Measurements from ENCODE around the gene CES2.
"Not testable (repeated sequence)": the region's sequence is repeated elsewhere in the genome, so short reads cannot be mapped to it uniquely, and the experiment has no call there.

The CES2 gene

GRCh38 chr16:66934839-66935313 is 440 bp upstream of the CES2 start:
- not testable (repeated sequence) for H3K36me3 ChIP-seq (ENCODE audit: control insufficient read depth, insufficient read depth, low read length); H3K27ac ChIP-seq (ENCODE audit: insufficient read depth, low read depth, low read length, poor library complexity, severe bottlenecking); H3K27me3 ChIP-seq (ENCODE audit: control insufficient read depth, insufficient read depth, low read length, poor library complexity, severe bottlenecking); H3K4me1 ChIP-seq (ENCODE audit: control insufficient read depth, insufficient read depth, low read length); H3K9me3 ChIP-seq (ENCODE audit: control insufficient read depth, low read length)
- WGBS, 2 experiments = 10 to 11% methylated on average over 15 to 19 of the region's 24 CpGs
- peak overlapping the region; percentile 62 for H3K4me3 ChIP-seq (ENCODE audit: insufficient read depth, low read depth, low read length)

- WGBS, 2 experiments = 94% methylated on average over 6 of the region's 6 CpGs
- Histone ChIP-seq H3K4me3 (ENCODE audit: insufficient read depth, low read depth, low read length) (no peak overlapping the region), H3K27ac (ENCODE audit: insufficient read depth, low read depth, low read length, poor library complexity, severe bottlenecking) (no peak overlapping the region), H3K36me3 (ENCODE audit: control insufficient read depth, insufficient read depth, low read length) (no peaks in the 10 kb centered on the region), H3K9me3 (ENCODE audit: control insufficient read depth, low read length) (no peaks in the 10 kb centered on the region), H3K4me1 (ENCODE audit: control insufficient read depth, insufficient read depth, low read length) (peaks cover 7% of the 10 kb centered on the region), H3K27me3 (ENCODE audit: control insufficient read depth, insufficient read depth, low read length, poor library complexity, severe bottlenecking) (no peaks in the 10 kb centered on the region)
These were observed 1.1 kb downstream of the CES2 start for GRCh38 chr16:66936462-66936861.

- no peak overlapping the region for H3K4me3 ChIP-seq (ENCODE audit: insufficient read depth, low read depth, low read length)
- no peaks in the 10 kb centered on the region for H3K36me3 ChIP-seq (ENCODE audit: control insufficient read depth, insufficient read depth, low read length)
- no peaks in the 10 kb centered on the region for H3K9me3 ChIP-seq (ENCODE audit: control insufficient read depth, low read length)
- no peaks in the 10 kb centered on the region for H3K27me3 ChIP-seq (ENCODE audit: control insufficient read depth, insufficient read depth, low read length, poor library complexity, severe bottlenecking)
- 88 to 97% methylated on average over 4 of the region's 4 CpGs for WGBS, 2 experiments
- H3K27ac ChIP-seq (ENCODE audit: insufficient read depth, low read depth, low read length, poor library complexity, severe bottlenecking) = no peak overlapping the region
- H3K4me1 ChIP-seq (ENCODE audit: control insufficient read depth, insufficient read depth, low read length) = peaks cover 7% of the 10 kb centered on the region
These were observed 1.7 kb downstream of the CES2 start for GRCh38 chr16:66936889-66937554.

DNA sequence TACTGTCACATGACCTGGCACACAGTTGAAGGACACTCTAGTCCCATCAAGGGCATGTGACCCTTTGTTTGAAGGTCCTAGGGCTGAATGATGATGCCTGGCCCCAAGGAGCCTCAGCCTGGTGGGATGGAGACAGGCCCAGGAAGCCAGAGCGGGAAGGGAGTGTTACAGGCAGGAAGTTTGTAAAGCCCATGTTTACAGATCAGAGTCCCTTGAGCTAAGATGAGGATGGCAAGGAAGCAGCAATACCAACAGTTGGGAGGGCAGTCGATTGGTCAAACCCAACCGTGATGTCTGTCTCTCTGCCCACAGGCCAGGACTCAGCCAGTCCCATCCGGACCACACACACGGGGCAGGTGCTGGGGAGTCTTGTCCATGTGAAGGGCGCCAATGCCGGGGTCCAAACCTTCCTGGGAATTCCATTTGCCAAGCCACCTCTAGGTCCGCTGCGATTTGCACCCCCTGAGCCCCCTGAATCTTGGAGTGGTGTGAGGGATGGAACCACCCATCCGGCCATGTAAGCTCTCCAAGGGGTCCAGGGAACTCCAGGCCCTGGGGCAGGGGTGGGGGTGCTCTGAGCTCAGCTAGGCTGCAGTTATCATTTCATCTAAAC is 2.5 kb downstream of the CES2 start:
- Histone ChIP-seq H3K36me3 (ENCODE audit: control insufficient read depth, insufficient read depth, low read length) (no peaks in the 10 kb centered on the region), H3K4me1 (ENCODE audit: control insufficient read depth, insufficient read depth, low read length) (peaks cover 7% of the 10 kb centered on the region), H3K27ac (ENCODE audit: insufficient read depth, low read depth, low read length, poor library complexity, severe bottlenecking) (no peak overlapping the region), H3K27me3 (ENCODE audit: control insufficient read depth, insufficient read depth, low read length, poor library complexity, severe bottlenecking) (no peaks in the 10 kb centered on the region), H3K9me3 (ENCODE audit: control insufficient read depth, low read length) (no peaks in the 10 kb centered on the region), H3K4me3 (ENCODE audit: insufficient read depth, low read depth, low read length) (no peak overlapping the region)
- WGBS, 2 experiments = 91 to 92% methylated on average over 10 of the region's 10 CpGs

DNA sequence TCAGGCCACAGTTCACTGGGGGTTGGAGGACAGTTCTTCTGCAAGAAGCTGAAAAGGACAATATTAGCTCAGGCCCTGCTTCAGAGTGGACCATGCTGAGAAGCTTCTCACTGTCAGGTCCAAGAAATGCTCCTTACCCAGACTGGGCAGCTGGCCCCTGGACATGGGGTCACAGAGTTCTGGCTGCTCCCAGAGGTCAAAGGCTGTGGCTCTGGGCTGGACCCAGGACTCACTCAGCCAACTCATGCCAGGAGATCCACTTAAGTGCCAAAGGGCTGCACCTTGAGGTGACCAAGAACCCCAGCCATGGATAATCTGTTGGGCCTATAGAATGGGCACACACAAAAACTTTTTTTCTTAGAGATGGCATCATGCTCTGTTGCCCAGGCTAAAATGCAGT is 4.0 kb downstream of the CES2 start:
- no peaks in the 10 kb centered on the region for H3K4me1 ChIP-seq (ENCODE audit: control insufficient read depth, insufficient read depth, low read length)
- H3K4me3 ChIP-seq (ENCODE audit: insufficient read depth, low read depth, low read length) = no peak overlapping the region
- H3K36me3 ChIP-seq (ENCODE audit: control insufficient read depth, insufficient read depth, low read length) = no peaks in the 10 kb centered on the region
- no peaks in the 10 kb centered on the region for H3K9me3 ChIP-seq (ENCODE audit: control insufficient read depth, low read length)
- H3K27me3 ChIP-seq (ENCODE audit: control insufficient read depth, insufficient read depth, low read length, poor library complexity, severe bottlenecking) = no peaks in the 10 kb centered on the region
- H3K27ac ChIP-seq (ENCODE audit: insufficient read depth, low read depth, low read length, poor library complexity, severe bottlenecking) = no peak overlapping the region

- H3K4me3 ChIP-seq (ENCODE audit: insufficient read depth, low read depth, low read length) = no peak overlapping the region
- H3K4me1 ChIP-seq (ENCODE audit: control insufficient read depth, insufficient read depth, low read length) = no peaks in the 10 kb centered on the region
- H3K9me3 ChIP-seq (ENCODE audit: control insufficient read depth, low read length) = no peaks in the 10 kb centered on the region
- 95 to 96% methylated on average over 16 of the region's 16 CpGs for WGBS, 2 experiments
- no peaks in the 10 kb centered on the region for H3K36me3 ChIP-seq (ENCODE audit: control insufficient read depth, insufficient read depth, low read length)
- no peak overlapping the region for H3K27ac ChIP-seq (ENCODE audit: insufficient read depth, low read depth, low read length, poor library complexity, severe bottlenecking)
- no peaks in the 10 kb centered on the region for H3K27me3 ChIP-seq (ENCODE audit: control insufficient read depth, insufficient read depth, low read length, poor library complexity, severe bottlenecking)
These were observed 4.9 kb downstream of the CES2 start for GRCh38 chr16:66940236-66940635.

- WGBS, 2 experiments = 94 to 98% methylated on average over 5 of the region's 5 CpGs
- Histone ChIP-seq H3K27ac (ENCODE audit: insufficient read depth, low read depth, low read length, poor library complexity, severe bottlenecking) (no peak overlapping the region), H3K9me3 (ENCODE audit: control insufficient read depth, low read length) (no peaks in the 10 kb centered on the region), H3K36me3 (ENCODE audit: control insufficient read depth, insufficient read depth, low read length) (no peaks in the 10 kb centered on the region), H3K4me1 (ENCODE audit: control insufficient read depth, insufficient read depth, low read length) (no peaks in the 10 kb centered on the region), H3K27me3 (ENCODE audit: control insufficient read depth, insufficient read depth, low read length, poor library complexity, severe bottlenecking) (peaks cover 7% of the 10 kb centered on the region), H3K4me3 (ENCODE audit: insufficient read depth, low read depth, low read length) (no peak overlapping the region)
These were observed 7.7 kb downstream of the CES2 start for GRCh38 chr16:66942981-66943380.

GRCh38 chr16:66943426-66944053 is 8.2 kb downstream of the CES2 start:
- Histone ChIP-seq H3K36me3 (ENCODE audit: control insufficient read depth, insufficient read depth, low read length) (no peaks in the 10 kb centered on the region), H3K4me3 (ENCODE audit: insufficient read depth, low read depth, low read length) (no peak overlapping the region)
- WGBS, 2 experiments = 94% methylated on average over 15 of the region's 15 CpGs

GRCh38 chr16:66944054-66944441 is 8.7 kb downstream of the CES2 start:
- H3K27me3 ChIP-seq (ENCODE audit: control insufficient read depth, insufficient read depth, low read length, poor library complexity, severe bottlenecking) = peaks cover 18% of the 10 kb centered on the region
- WGBS, 2 experiments = 88 to 92% methylated on average over 3 to 5 of the region's 5 CpGs
- H3K4me3 ChIP-seq (ENCODE audit: insufficient read depth, low read depth, low read length) = no peak overlapping the region
- no peaks in the 10 kb centered on the region for H3K4me1 ChIP-seq (ENCODE audit: control insufficient read depth, insufficient read depth, low read length)
- H3K36me3 ChIP-seq (ENCODE audit: control insufficient read depth, insufficient read depth, low read length) = no peaks in the 10 kb centered on the region
- H3K27ac ChIP-seq (ENCODE audit: insufficient read depth, low read depth, low read length, poor library complexity, severe bottlenecking) = no peak overlapping the region
- no peaks in the 10 kb centered on the region for H3K9me3 ChIP-seq (ENCODE audit: control insufficient read depth, low read length)

More at GRCh38 chr16:66943426-66944053, 8.2 kb downstream of the CES2 start:
- no peak overlapping the region for H3K27ac ChIP-seq (ENCODE audit: insufficient read depth, low read depth, low read length, poor library complexity, severe bottlenecking)
- no peaks in the 10 kb centered on the region for H3K4me1 ChIP-seq (ENCODE audit: control insufficient read depth, insufficient read depth, low read length)
- H3K9me3 ChIP-seq (ENCODE audit: control insufficient read depth, low read length) = no peaks in the 10 kb centered on the region
- peaks cover 13% of the 10 kb centered on the region for H3K27me3 ChIP-seq (ENCODE audit: control insufficient read depth, insufficient read depth, low read length, poor library complexity, severe bottlenecking)

DNA sequence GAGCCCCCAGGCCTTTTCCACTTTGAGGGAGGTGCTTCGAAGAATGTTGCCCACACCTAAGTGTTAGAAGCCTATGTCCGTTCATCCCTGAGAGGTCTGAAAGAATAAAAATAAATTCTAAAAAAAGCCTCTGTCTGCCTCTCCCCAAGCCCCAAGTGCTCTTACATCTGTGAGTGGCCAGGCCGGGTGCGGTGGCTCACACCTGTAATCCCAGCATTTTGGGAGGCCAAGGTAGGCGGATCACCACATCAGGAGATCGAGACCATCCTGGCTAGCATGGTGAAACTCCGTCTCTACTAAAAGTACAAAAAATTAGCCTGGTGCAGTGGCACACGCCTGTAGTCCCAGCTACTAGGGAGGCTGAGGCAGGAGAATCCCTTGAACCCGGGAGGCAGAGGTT is 9.7 kb downstream of the CES2 start:
- not testable (repeated sequence) for H3K36me3 ChIP-seq (ENCODE audit: control insufficient read depth, insufficient read depth, low read length); H3K9me3 ChIP-seq (ENCODE audit: control insufficient read depth, low read length); H3K4me1 ChIP-seq (ENCODE audit: control insufficient read depth, insufficient read depth, low read length); H3K27ac ChIP-seq (ENCODE audit: insufficient read depth, low read depth, low read length, poor library complexity, severe bottlenecking); H3K4me3 ChIP-seq (ENCODE audit: insufficient read depth, low read depth, low read length)
- 93 to 96% methylated on average over 9 of the region's 9 CpGs for WGBS, 2 experiments
- H3K27me3 ChIP-seq (ENCODE audit: control insufficient read depth, insufficient read depth, low read length, poor library complexity, severe bottlenecking) = peaks cover 21% of the 10 kb centered on the region
